Stimulated activated CD4-positive, alpha-beta T cell treated with anti-CD3 and anti-CD28 coated beads, Interleukin-1b, Interleukin-23, amount 100 ng/mL, for 1 hour (primary cell): ENCODE data around the gene RNASE4.
"Not testable (repeated sequence)": the region's sequence is repeated elsewhere in the genome, so short reads cannot be mapped to it uniquely, and the experiment has no call there.

ENCODE experiments used
- DNase-seq, 2 donors: peaks; one replicate each; pipeline ENCODE4 v3.0.0-alpha.2; 2020; ENCODE audit warnings: low read depth in 2 of 2

The RNASE4 gene

DNA sequence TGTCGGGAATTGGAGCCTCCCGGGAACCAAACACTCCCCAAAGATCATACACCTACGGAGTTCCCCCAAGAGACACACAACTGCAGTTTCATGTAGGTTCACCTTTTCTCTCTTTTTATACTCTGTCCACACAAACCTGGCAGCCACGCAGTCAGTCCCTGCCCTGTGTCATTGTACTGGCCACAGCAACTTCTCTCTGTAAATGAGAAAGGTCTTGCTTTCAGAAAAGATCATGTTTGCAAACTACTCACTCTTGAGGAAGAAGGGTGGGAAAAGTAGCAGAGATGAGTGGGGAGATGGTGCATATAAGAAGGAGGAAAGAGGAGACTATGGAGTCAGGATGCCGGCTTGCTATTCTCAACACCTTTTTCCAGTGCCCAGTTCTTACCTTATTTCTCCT, 14.6 kb downstream of the RNASE4 start:
- DNase-seq = no peak

DNA sequence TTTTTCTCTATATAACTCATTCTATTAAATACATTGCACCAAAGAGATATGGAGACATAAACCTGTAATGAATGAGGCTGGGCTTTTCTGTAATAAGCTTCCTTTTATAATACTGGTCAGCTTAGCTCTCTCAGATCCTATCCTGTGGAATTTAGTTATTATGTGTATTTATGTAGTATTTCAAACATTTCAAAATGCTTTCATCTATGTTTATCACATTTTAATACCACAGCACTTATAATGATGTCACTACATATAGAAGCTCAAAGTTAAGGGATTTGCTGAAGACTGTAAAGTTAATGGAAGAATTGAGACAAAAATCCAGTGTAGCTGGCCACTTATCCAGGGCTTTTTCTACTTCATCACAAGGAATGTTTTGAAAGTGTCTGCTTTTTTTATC, 15.6 kb downstream of the RNASE4 start:
- DNase-seq = no peak

DNA sequence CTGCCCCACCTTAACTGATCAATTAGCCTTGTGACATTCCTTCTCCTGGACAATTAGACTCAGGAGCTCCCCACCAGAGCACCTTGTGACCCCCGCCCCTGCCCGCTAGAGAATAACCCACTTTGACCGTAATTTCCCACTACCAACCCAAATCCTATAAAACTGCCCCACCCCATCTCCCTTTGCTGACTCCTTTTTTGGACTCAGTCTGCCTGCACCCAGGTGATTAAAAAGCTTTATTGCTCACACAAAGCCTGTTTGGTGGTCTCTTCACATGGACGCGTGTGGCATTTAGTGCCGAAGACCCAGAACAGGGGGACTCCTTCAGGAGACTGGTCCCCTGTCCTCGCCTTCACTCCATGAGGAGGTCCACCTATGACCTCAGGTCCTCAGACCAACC, 16.6 kb downstream of the RNASE4 start:
- DNase-seq = not testable (repeated sequence)

DNA sequence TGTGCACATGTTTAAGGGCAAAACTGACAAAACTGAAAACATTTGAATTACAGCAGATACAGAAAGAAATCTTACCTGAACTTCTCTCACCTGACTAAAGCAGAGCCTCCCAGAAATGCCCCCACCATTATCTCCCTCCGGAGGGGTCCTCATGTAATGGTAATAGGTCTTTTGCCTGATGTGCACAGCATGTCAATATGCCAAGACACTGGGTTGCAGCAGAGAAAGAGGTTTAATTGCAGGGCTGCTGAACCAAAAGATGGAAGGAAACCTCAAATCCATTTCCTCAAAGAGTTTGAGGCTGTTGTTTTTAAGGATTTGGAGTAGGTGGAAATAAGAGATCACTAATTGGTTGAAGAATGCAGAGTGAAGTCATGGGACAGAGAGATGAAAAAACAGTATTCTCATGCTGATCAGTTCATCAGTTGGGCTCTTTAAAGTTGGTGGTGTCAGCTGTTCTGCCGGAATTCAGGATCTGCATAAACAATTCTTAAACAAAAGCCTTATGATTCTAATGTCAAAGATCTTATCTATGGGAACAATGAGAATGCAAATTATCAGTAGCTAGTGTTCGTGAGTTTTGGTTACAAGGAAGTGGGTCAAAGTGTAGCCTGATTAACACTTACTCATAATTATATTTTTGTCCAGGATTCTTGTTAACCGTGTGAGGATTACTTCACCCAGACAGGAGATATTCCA, 22.4 kb downstream of the RNASE4 start:
- no peak for DNase-seq

DNA sequence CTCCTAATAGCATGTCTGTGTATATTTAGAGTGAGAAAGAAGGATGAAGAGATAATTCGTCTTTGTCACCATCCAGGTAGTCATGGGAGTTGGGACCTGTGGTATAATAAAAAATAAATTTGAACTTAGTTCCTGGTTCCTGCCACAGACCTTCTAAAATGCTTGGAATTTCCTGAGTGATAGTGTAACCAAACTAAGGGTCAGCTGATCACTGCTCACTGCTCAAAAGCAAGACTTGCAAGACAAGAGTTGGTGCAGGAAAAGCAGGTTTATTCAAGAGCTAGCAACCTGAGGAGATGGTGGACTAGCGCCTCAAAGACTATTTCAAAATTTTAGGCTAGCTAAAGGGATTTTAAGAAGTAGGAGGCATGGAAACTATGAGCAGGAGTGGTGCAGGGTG, 23.3 kb downstream of the RNASE4 start:
- no peak for DNase-seq

DNA sequence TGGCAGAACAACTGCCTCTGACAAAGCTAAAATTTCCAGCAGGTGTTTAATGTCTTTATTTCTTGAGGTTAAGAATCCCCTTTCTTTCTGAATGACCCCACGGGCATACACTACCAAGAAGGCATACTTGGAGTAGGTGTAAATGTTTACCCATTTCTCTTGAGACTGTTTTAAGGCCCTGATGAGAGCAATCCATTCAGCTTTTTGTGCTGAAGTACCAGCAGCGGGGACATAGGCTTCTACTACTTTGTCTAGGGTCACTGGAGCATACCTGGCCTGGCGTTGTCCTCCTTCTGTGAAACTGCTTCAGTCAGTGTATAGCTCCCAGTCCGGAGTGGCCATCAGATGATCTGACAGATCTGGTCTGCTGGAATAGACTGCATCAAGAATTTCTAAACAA, 26.9 kb downstream of the RNASE4 start:
- DNase-seq = no peak

DNA sequence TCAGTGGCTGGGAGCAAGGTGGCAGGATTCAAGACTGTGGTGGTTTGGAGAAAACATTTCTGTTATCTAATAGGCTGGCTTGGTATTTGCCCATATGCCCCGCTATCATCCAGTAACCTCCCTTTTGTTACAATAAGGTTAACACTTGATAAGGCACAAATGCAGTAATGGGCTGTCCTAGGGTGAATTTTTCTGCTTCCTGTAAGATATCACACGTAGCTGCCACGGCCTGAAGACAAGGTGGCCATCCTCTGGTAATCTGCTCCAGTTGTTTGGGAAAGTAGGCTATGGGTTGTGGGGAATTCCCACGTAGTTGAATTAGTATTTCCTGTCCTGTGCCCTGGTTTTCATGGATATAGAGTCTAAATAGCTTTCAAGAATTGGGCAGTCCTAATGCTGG, 27.3 kb downstream of the RNASE4 start:
- DNase-seq = no peak

DNA sequence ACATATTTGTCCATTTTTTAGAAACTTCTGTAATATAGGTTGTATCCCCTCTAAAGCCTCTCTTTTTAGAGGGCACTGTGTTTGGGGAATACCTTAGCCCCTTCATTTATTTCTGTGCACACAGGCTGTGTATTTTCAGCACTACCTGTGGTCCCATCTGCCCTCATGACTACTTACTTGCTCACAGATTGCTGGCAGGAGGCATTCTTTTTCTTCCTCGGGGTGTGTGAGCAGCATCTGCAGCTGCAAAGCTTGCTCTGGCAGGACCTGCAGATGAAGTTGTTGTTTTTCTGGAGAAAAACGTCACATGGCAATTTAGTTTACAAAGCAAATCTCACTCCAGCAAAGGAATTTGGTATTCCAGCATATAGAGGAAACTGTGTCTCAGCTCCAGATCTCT, 28.5 kb downstream of the RNASE4 start:
- no peak for DNase-seq

DNA sequence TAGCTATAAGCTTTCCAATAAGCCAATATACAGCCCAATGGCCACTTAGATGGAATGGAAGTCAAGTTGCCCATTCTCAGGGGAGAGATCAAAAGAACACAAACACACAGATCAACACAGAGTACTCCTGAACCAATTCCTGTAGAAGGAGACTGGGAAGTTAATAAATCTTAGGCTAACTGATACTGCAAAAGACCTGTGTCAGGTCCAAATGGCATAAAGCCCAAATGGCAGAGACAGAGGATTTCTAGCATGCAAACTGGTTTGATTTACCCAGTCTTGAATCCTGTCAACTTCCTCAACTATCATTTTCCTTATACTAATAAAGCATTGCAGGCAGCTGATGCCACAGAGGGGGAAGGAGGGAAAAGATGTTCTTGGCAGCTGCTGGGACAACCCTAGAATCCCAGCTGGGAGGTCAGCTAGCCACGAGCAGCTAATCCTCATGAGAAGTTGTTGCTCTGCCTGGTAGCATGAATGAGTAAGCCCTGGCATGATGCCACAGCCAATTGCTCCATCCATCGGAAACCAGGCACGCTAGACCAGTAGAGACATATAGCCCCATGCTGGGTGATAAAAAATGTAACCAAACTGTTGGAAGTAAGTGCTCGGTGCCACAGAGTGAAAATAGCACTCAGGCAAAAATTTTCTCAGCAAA, 30.4 kb downstream of the RNASE4 start:
- DNase-seq = no peak

DNA sequence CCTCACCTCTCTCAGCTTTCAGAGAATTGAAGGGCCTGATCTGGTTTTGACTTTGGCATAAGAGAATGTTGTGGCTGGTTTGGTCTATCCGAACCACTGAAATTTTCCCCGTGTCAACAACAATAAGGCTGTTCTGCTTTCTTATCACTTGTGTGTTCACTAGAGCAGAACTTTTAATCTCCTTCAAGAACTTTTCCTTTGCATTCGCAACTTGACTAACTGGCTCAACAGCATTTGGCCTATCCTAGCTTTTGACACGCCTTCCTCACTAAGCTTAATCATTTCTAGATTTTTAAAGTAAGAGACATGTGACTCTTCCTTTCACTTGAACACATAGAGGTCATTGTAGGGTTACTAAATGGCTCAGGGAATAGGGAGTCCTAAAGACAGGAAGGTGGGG, 35.4 kb downstream of the RNASE4 start:
- DNase-seq = no peak

DNA sequence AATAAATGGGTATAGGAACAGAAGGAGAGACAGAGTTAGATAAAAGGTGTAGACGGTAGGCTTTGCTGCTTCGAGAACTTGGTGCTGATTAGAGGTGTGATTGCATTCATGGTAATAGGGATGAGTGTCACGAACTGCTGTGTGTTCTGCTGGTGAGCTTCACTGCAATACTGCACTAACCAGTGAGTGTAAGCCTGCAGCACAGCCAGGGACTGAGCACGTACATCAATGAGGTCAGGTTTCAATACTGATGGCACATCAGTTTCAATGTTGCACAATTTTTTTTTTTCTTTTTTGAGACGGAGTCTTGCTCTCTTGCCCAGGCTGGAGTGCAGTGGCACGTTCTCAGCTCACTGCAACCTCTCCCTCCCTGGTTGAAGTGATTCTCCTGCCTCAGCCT, 36.4 kb downstream of the RNASE4 start:
- no peak for DNase-seq

DNA sequence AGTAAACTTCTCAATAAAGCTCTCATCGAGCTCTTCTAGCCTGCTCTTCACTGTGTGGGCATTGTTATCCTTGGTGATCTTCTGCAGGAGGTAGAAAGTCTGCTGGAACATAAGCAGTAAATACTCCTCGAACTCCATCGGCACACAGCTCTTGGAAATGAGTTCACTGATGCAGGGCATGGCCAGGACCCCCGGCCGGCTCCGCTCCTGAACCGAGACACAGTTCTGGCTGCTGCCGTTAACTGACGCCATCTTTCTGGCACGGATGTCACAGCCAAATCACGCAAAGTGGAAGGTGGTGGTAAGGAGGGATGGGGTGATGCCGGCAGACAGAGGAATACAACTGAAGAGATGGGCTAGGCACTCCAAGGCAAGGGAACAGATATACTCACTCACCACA, 37.7 kb downstream of the RNASE4 start:
- DNase-seq = no peak

DNA sequence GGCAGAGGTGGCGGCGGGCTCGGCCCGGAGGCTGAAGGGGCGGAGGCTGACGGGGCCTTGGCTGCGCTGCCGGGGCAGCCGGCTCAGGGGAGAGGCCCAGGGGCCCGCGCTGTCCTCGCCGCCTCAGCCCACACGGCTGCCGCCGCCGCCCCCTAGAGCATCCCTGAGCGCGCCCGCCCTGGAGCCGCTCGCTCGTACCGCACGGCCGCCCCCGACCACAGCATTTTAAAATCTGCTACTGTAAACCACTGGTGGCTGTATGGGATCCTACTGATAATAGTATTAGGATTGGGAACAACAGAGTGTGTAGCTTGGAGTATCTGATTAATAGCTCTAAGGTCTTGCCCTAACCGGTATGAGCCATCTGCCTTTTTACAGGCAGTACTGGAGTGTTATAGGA, 39.1 kb downstream of the RNASE4 start:
- no peak for DNase-seq

DNA sequence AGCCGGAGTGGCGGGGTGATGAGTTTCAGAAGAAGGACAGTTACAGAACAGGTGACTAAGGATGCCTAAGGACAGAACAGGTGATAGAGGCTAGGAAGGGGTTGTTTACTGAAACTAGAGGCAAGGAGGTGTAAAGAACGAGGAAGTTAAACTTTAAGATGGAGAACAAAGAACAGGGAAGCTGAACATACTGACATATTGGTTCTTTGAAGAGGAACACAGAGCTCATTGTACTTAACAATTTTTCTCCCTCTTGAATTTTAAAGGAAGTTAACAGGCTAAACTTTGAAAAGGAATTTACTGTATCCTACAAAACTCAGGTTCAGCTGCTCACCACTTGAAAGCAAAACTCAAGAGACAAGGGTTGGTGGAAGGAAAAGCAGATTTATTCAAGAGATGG, 41.8 kb downstream of the RNASE4 start:
- not testable (repeated sequence) for DNase-seq

DNA sequence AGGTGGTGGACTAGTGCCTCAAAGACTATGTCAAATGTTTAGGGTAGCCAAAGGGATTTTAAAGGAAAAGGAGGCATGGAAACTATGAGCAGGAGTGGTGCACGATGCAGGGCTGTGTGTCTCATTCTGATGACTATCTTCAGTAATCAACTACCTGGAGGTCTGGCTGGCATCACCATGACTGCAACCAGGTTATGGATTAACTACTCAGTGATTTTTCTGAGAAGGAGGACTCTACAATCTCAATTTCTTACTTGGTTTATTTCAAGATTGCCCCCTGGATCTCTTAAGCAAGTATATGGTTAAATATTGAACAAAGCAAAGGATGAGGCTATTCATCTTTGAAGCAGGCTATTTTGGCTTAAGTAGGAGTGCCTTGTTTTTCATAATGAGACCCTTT, 42.2 kb downstream of the RNASE4 start:
- DNase-seq = no peak

DNA sequence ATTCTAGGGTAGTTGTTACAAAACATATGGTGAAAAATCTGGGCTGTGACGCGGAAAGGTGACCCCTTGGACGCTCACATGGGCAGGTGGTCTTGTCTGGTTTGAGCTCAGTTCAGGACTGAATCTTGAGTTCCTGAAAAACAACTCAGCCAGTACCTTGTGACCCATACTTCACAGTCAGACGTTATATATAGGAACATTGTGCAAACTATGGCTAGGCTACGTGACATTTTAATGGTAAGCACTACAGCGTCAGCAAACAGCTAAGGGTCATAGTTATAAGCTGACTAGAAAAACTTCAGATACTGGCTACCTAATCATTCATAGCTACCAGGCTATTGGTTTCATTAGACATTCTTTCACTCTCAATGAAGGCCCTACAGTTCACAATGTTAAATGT, 46.5 kb downstream of the RNASE4 start:
- no peak for DNase-seq

DNA sequence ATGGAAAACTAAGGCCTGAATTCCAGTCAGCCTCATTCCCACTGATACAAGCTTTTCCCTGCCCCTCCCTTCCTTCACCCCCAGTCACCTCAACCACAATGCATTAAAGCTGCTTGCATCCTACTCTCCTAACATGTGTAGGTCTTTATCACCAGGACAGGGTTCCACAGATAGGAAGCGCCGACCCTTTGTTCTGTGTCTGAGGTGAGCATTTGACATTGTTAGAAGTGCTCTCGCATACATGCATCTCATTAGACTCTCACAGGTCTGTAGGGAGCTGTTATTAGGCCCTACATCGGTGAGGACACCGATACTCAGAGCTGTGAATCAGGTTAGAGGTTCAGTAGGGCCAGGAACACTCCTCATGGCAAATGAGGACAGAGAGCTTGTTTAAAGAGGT, 48.1 kb downstream of the RNASE4 start:
- no peak for DNase-seq

DNA sequence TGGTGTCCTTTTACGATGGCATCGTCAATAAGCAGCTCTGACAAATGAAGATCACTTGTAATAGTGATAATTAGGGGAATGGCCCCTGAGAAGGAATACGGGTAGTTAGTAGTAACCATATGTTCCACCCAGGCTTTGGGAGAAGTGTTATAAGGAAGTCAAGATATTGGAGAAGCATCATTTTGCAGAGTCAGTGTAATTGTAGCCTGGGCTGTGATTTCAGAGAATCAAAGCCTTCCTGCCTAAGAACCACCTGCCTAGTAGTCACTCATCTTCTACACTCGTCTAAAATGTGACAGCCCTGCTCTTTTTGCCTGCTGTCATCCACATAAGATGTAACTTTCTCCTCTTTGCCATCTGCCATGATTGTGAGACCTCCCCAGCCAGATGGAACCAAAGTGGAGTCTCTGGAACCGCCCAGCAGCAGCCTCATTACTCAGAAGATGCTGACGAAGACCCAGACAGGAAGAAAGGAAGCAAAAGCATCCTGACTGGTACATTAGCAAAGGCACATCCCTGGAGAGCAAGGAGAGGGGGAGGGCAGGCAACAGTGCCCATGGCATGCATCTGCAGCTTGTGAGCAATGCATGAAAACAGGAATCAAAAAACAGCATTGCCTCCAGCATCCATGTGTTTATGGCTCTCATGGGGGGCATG, 48.7 kb downstream of the RNASE4 start:
- no peak for DNase-seq

DNA sequence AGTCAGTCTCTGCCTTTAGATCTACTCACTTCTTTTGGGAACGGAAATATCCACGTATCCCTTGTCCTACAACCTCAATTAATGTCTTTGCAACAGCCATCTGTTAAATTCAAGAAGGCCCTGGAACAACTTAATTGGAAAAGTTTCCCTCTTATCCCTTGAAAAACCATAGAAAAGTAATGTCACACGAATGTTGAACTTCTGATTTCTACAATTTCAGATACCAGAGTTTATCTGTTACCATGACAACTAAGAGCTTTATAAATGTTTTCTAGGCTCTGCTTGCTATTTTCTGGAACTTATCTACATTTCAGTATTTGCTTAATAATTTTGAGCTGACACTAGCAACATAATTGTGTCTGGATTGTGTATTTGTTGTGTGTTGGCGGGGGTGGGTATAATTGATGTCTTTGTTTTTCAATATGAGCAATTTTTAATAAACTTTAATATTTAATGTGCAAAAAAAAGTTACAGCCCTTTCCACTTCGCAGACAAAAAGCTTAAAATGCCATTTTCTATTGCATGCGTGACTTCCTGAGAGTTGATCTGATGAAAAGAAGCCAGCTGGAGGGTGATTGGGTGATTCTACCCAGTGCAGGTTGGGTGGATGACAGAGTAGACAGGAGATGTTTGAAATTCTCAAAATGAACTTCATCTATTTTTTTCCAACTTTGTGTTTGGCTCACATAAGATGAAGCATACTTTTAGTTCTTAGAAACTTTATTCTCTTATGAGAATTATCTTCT, 49.5 kb downstream of the RNASE4 start:
- DNase-seq = no peak

DNA sequence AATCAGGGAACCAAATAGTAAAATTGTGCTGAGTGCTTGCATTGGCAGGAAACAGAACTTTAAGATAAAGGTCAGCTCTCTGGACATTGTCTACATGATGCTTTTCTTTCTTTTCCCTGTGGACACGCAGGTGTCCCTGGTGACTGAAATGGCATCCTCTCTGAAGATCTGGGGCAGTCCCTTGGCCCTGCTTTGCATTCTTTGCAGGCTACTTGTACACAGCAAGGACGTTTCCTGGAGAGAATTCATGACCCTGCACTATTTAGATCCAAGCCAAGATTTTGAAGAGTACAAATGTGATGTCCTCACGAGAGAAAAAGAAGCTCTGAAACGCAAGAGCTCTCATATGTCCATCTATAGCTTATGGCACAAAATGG, 50.1 kb downstream of the RNASE4 start:
- no peak for DNase-seq

DNA sequence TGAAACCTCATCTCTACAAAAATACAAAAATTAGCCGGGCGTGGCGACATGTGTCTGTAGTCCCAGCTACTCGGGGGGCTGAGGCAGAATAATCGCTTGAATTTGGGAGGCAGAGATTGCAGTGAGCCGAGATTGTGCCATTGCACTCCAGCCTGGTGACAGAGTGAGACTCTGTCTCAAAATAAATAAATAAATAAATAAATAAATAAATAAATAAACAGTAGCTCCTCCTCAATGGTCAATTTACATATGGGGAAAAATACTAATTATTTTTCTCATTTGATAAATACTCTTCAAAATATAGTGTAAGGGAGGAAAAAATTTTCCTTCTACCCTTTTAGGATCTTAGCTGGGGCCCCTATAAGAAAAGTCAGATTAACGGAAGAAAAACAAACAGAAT, 53.9 kb downstream of the RNASE4 start:
- DNase-seq = not testable (repeated sequence)

DNA sequence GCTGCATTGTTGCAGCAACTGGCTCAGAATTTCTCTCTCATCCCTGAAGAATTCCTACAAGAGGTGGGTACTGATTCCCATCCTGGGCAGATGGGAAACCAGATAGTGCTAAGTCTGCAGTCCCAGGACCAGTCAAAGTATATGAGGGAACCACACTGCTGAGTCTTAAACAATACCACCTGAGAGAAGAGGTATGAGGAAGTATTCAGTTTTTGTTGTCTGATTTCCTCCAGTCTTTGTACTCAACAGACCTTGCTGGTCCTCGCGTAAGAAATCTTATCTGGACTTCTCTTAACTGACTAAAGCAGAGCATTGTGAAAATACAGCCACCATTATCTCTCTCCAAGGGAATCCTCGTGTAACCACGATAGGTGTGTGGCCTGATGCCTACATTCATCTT, 57.8 kb downstream of the RNASE4 start:
- DNase-seq = no peak

DNA sequence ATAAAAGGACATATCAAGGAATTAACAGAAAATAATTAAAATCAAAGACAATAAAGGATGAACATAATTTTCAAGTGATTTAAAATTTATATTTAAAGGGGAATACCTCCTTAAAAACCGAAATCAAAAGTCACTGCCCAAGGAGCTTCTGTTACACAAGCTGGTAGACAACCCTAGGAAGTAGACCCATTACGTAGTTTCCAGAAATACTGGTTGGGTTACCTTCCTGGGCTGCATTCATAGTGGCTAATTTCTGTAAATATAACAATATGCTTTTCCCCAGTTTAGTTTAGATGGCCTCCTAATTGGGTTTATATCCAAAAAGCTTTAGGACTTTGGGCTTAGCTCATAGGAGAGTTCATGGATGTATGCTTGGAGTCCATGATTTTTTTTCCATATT, 59.2 kb downstream of the RNASE4 start:
- no peak for DNase-seq
